Naive thymus-derived CD8-positive, alpha-beta T cell (primary cell): Measurements from ENCODE around the gene JARID2. TPM values are rescaled to one million over a fixed set of nuclear protein-coding genes. Genes with fewer than 3 reads are reported as not detected.

Experiments used
- ATAC-seq, 2 donors: fragments of 150-1000 bp; cut with Tn5 transposase in 1 of 2; sonication (Bioruptor Pico), chemical (Tn5 transposase) in 1 of 2; 1 replicate in 1 of 2; 2 replicates in 1 of 2; pipeline ENCODE4 v1.10.0; 2021; ENCODE audit warnings: mild to moderate bottlenecking in 2 of 2, moderate library complexity in 2 of 2
- POLR2A ChIA-PET: fragments of 350-600 bp; sonication (Branson Sonifier 250); formaldehyde crosslinking; loops from one replicate; lab custom pipeline; 2021; ENCODE audit warnings: antibody characterized with exemption; lab: Charles Lee
- DNase-seq, 10 donors: peaks; one replicate each; pipeline versions ENCODE4 v3.0.0 to v3.0.0-alpha.2; 2020 to 2022
- H3K27ac Mint-ChIP-seq, 10 donors: one replicate each; pipeline ENCODE4 v1.8.0; 2020 to 2022; ENCODE audit warnings: mild to moderate bottlenecking in 10 of 10, mixed read lengths in 10 of 10, moderate library complexity in 4 of 10, inconsistent platforms in 1 of 10
- H3K27me3 Mint-ChIP-seq, 5 donors: one replicate each; pipeline ENCODE4 v1.8.0; 2021 to 2022; ENCODE audit warnings: mixed read lengths in 5 of 5
- H3K36me3 Mint-ChIP-seq, 3 donors: one replicate each; pipeline ENCODE4 v1.8.0; 2020 to 2022; ENCODE audit warnings: mixed read lengths in 3 of 3, mild to moderate bottlenecking in 2 of 3, inconsistent platforms in 1 of 3
- H3K4me1 Mint-ChIP-seq, 4 donors: one replicate each; pipeline ENCODE4 v1.8.0; 2021 to 2022; ENCODE audit warnings: mixed read lengths in 4 of 4
- H3K4me3 Mint-ChIP-seq, 10 donors: one replicate each; pipeline ENCODE4 v1.8.0; 2020 to 2022; ENCODE audit warnings: mild to moderate bottlenecking in 10 of 10, mixed read lengths in 10 of 10, moderate library complexity in 6 of 10, inconsistent platforms in 1 of 10
- H3K9me3 Mint-ChIP-seq, 9 donors: one replicate each; pipeline ENCODE4 v1.8.0; 2020 to 2022; ENCODE audit warnings: mixed read lengths in 9 of 9, mild to moderate bottlenecking in 3 of 9, inconsistent platforms in 1 of 9, moderate library complexity in 1 of 9
- polyA plus RNA-seq, 3 donors: library from polyadenylated mRNA; unstranded; fragments of 300-500 nt; fragmentation: Illumina TruSeq; gene quantifications; one replicate each; pipeline ENCODE4 v1.2.3, GENCODE V29; 2021
- total RNA-seq, 8 experiments: library from RNA in 2 of 8; stranded (reverse) in 2 of 8; gene quantifications; one replicate each; pipeline ENCODE4 v1.2.3 and lab custom pipeline; 2021 to 2026

Gene JARID2
- total and polyA plus RNA-seq, 5 experiments from 2014 or later, result 7.6 to 23.5 (median 11.8) TPM

DNA sequence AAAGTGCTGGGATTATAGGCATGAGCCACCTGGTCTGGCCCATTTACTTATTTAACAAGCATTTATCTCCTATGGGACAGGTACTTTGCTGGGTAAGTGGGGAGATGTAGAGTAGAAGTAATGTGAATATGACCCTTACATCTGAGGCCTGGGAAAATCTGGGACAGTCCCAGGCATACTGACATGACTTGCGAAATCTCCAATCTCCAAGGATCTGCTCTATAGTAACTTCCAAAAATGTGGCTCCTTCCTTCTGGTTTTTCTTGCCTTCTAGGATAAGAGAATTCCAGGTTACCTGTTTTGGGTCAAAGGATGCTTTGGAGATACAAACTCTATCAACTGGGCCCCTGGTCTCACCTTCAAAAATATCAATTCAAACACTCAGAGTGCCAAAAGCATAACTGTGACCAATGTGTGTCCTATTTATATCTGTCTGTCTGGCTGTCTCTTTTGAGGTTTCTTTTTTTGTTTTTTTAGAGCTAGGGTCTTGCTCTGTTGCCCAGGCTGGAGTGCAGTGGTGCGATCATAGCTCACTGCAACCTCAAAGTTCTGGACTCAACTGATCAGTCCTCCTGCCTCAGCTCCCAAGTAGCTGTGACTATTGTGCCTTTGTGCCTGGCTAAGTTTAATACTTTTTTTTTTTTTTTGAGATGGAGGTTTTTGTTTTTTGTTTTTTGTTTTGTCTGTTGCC lies 11.7 kb upstream of the JARID2 start:
- Mint-ChIP-seq H3K36me3 (no peaks in the 10 kb centered on the region), H3K27ac (no peak overlapping the region), H3K27me3 (no peaks in the 10 kb centered on the region), H3K9me3 (no peaks in the 10 kb centered on the region), H3K4me1 (peaks cover 0 to 7% (median 0%) of the 10 kb centered on the region in 4 donors), H3K4me3 (no peak overlapping the region)
- POLR2A ChIA-PET, result interaction anchor here (0.7 to 1.2 kb wide), 2 partner anchors 11 to 68 kb away, joined by 4 to 7 read pairs; no protein-coding TSS in a partner anchor
- ATAC-seq, result no peak
- DNase-seq, result no peak

DNA sequence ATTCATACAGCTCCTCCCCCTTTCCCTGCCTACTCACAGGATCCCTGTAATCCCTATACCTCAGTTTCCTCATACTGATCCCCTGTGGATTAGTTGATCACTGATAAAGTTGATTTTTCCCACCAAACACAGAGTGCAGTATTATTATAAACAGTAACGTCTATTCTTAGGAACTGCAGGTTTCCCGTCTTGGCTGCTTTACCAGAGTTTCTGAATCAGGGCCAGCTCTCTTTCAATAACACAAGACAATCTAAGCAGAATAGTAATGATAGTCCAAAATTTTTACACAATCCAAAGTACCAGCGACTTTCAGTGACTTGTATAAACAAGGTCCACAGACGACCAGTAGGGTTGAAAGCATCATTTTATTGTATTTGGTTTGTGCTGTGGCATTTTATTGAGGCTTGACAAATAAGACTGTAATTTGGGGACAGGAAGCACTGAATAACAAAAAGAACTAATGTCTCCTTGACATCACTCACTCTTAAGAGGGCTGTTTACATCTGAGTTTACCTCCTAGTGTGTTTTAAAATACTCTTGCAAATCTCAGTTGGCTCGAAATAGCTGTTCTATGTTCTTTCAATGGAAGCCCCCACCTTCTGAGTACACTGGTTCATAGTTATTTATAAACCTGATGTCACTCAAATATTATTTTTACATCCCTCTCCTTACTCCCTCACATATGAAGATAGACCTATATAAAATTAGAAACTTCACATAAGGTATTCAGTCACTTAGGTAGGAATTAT lies 6.1 kb upstream of the JARID2 start:
- Mint-ChIP-seq H3K27ac (no peak overlapping the region), H3K4me3 (no peak overlapping the region), H3K9me3 (no peaks in the 10 kb centered on the region), H3K27me3 (no peaks in the 10 kb centered on the region), H3K36me3 (no peaks in the 10 kb centered on the region), H3K4me1 (peaks cover 0 to 5% (median 2%) of the 10 kb centered on the region in 4 donors)
- POLR2A ChIA-PET, result no interaction called here
- ATAC-seq, result no peak
- no peak for DNase-seq

DNA sequence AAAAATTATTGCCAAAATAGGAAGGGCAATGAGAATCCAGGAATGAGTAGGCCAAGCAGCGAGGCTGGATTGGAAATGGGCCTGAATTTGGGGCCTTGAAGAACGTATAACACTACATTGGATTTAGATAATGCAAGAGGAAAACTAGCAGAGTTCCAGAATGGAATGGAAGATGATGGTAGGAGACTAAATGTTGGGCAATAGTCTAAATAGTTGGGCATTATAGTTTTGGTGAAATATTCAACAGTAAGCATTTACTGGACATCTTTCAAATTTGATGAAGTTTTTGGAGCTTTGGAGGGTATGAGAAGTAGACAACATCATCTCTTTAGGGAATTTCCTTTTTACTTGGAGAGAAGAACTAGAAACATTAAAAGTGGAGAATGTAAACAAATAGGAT lies 3.4 kb upstream of the JARID2 start:
- H3K36me3 Mint-ChIP-seq, result no peaks in the 10 kb centered on the region
- DNase-seq (no peak), ATAC-seq (no peak)
- H3K9me3 Mint-ChIP-seq, result no peaks in the 10 kb centered on the region
- peaks cover 6 to 11% (median 9%) of the 10 kb centered on the region in 4 donors for H3K4me1 Mint-ChIP-seq
- peak overlapping the region in 2 of 10 donors; percentile 3 to 11 for H3K4me3 Mint-ChIP-seq
- POLR2A ChIA-PET, result no interaction called here
- no peaks in the 10 kb centered on the region for H3K27me3 Mint-ChIP-seq
- H3K27ac Mint-ChIP-seq, result peak overlapping the region in 3 of 10 donors; percentile 31 to 46 (median 45)

DNA sequence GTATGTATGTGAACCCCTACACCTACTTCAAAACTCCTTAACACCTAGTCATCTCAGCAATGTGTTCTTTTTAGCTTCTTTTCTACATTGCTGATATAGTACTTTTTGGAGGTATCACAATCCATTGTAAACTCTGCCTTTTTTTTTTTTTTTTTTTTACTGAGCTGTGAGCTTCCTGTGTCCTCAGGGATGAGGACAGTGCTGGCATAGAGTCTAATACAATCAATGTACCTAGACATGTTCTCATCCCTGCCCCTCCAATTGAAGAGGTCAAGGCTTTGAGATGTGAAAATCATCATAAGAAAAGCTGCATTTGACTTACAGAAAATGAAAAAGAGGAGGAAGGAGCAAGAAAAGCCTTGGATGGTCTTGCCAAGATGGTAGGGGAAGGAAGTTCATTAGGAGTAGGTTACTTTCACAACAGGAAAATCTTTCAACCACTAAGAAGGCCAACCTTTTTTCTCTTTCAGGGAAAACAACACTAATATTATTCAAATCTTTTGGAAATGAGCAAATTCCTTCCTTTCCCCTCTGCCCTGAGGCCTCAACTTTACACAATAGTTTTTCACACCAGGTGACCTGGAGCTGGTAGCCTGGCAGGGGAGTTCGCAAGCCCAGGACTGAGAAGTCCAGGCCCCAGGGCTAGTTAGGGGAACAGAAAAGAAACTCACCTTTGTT lies 2.8 kb upstream of the JARID2 start:
- H3K27ac Mint-ChIP-seq, result peak overlapping the region in 3 of 10 donors; percentile 35 to 51 (median 36)
- H3K4me3 Mint-ChIP-seq, result peak overlapping the region in 6 of 10 donors; percentile 6 to 48 (median 24)
- ATAC-seq (no peak), DNase-seq (no peak)
- H3K9me3 Mint-ChIP-seq, result no peaks in the 10 kb centered on the region
- POLR2A ChIA-PET, result no interaction called here
- H3K4me1 Mint-ChIP-seq, result peaks cover 6 to 13% (median 10%) of the 10 kb centered on the region in 4 donors
- H3K27me3 Mint-ChIP-seq, result no peaks in the 10 kb centered on the region
- no peaks in the 10 kb centered on the region for H3K36me3 Mint-ChIP-seq

DNA sequence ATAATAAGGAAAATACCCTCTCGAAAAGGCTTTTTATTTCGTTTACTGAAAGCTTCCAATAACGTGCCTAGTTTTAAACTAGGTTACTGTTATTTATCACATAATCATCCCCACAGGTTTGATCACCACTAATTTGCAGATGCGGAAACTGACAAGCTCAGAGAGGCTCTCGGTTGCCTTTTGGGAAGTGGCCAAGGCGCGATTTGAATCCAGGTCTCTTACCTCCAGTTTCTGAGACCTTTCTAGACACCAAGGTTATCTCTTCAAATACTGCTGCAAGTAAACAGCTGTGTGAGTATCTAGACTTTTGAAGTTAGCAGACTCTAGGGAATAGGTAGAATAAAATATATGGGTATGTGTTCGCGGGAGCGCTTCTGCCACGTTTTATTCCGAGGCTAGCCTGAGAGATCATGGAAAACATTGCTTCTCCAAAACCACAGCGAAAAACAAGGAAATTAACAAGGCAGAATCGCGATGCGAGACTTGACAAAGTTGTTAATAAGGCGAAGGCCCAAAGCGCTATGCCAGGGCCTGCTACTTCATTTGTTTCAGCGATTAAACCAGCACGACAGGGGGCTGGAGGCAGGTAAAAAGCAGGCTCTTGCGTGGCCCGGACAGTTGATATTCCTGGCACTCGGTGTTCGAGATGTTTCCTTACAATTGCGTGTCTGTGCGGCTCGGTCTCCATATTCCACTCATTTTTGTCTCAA lies 1.8 kb upstream of the JARID2 start:
- Mint-ChIP-seq H3K4me1 (peaks cover 6 to 18% (median 12%) of the 10 kb centered on the region in 4 donors), H3K4me3 (peak overlapping the region; percentile 66 to 99 (median 84)), H3K36me3 (no peaks in the 10 kb centered on the region), H3K27ac (peak overlapping the region in 9 of 10 donors; percentile 6 to 91 (median 88)), H3K9me3 (no peaks in the 10 kb centered on the region), H3K27me3 (peaks cover 0 to 2% (median 0%) of the 10 kb centered on the region in 5 donors)
- POLR2A ChIA-PET, result no interaction called here
- ATAC-seq (no peak), DNase-seq (no peak)

DNA sequence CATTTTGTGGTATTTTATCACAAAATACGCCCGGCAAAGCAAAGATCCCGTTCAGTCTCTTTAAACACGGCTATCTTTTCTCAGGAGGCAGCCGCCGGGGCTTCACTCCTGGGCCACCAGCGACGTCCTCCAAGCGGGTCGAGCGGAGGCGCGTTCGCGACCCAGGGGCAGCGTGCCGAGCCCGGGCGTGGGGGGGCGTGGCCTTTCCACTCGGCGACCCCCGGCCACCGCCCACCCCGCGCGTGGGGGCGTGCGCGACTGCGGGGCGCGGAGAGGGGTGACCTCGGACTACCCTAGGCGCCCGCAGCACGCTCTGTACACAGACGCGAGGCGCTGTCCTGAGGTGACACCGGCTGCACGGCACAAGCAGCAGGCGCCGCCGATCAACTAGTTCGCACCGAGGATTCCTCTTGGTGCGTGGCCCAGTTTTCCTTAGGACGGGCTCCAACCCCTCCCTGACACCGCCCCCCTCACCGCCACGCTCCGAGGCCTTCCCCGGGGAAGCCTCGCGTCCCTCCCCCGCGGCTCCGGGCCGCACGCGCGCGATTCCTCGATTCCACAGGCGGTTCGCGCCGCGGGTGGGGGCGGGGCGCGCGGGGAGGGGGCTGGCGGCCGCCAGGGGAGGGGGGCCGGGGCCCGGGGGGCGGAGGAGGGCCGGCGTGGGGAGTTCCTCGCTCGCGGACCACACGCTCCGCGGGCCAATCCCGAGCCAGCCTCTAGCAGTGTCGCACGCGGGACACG lies 1.1 kb upstream of the JARID2 start:
- peak overlapping the region; percentile 91 to 100 (median 99) for H3K4me3 Mint-ChIP-seq
- H3K9me3 Mint-ChIP-seq, result no peaks in the 10 kb centered on the region
- DNase-seq, result peak in 9 of 10 donors; percentile 54 to 81 (median 66)
- H3K36me3 Mint-ChIP-seq, result no peaks in the 10 kb centered on the region
- peaks cover 13 to 26% (median 18%) of the 10 kb centered on the region in 4 donors for H3K4me1 Mint-ChIP-seq
- peak; percentile 14 to 31 for ATAC-seq
- peak overlapping the region in 9 of 10 donors; percentile 89 to 99 (median 98) for H3K27ac Mint-ChIP-seq
- H3K27me3 Mint-ChIP-seq, result peaks cover 0 to 2% (median 0%) of the 10 kb centered on the region in 5 donors
- POLR2A ChIA-PET, result interaction anchor here (0.6 to 1.2 kb wide), 3 partner anchors 11 to 1533 kb away, joined by 3 to 7 read pairs (median 6); partner anchors contain the start of gene RANBP9

DNA sequence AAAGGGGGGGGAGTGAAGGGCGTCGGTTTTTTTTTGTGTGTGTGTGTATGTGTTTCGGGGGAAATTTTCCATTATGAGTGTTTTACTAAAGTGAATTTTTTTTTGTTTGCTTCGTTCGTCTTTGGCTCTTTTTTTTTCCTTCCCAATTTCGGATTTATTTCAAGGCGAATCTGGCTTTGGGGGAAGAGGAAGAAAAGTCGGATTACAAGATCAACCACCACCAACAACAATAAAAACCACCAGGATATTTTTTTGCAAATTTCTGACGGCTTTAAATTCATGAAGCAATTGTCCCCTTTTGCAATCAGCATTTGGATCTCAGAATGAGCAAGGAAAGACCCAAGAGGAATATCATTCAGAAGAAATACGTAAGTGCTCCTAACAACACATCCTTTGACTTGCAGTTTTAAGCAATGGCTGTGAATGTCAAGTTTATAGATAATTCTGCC lies 372 bp downstream of the JARID2 start:
- H3K4me1 Mint-ChIP-seq, result peaks cover 21 to 40% (median 30%) of the 10 kb centered on the region in 4 donors
- DNase-seq, result no peak
- H3K4me3 Mint-ChIP-seq, result peak overlapping the region; percentile 91 to 100 (median 99)
- no peaks in the 10 kb centered on the region for H3K36me3 Mint-ChIP-seq
- POLR2A ChIA-PET, result interaction anchor here (0.9 kb wide), 1 partner anchor 1036 kb away, joined by 3 read pairs; no protein-coding TSS in a partner anchor
- no peaks in the 10 kb centered on the region for H3K9me3 Mint-ChIP-seq
- ATAC-seq, result no peak
- H3K27ac Mint-ChIP-seq, result peak overlapping the region; percentile 86 to 99 (median 98)
- H3K27me3 Mint-ChIP-seq, result peaks cover 0 to 2% (median 0%) of the 10 kb centered on the region in 5 donors

DNA sequence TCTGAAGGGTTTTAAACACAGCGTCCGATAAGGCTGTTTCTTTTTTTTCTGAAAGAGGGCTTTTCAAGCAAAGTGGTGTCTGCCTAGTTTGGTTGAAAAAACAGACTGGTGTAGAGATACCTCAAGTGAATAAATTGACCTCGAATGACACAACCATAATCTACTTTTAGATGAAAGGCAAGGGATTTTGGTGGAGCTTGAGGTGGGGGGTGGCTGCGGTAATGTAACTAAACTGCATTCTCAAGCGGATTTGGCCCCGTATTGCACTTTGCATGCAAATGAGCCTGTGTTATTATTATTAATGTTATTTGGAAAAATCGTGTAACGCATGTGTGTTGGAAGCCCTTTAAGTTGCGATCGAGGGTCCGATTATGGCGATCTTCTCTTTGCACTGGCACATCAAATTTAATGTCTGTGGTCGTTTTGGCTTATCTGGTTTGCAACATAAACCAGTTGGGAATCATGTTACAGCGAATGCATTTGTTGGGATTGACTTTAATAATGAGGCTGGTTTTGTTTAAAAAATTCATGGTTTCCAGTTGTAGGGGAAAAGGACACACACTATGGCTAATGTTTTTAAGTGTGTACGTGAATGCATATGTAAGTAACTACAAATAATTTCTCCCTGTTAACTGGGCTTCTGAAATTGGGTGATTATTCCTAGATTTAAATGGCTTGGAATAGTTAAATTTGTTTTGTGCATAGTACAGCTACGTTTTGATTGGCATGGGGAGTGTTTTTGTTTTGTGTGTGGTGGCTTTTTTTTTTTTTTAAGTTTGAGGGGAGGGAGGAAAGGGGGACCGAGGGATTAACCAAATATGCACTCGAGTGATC lies 1.0 kb downstream of the JARID2 start:
- POLR2A ChIA-PET, result interaction anchor here (0.6 to 1.2 kb wide), 7 partner anchors 16 to 1501 kb away, joined by 3 to 6 read pairs (median 3); no protein-coding TSS in a partner anchor
- peak overlapping the region; percentile 86 to 99 (median 98) for H3K27ac Mint-ChIP-seq
- no peaks in the 10 kb centered on the region for H3K9me3 Mint-ChIP-seq
- H3K4me3 Mint-ChIP-seq, result peak overlapping the region; percentile 91 to 100 (median 99)
- H3K27me3 Mint-ChIP-seq, result peaks cover 0 to 2% (median 0%) of the 10 kb centered on the region in 5 donors
- no peaks in the 10 kb centered on the region for H3K36me3 Mint-ChIP-seq
- DNase-seq (peak in 9 of 10 donors; percentile 11 to 70 (median 44)), ATAC-seq (no peak)
- peaks cover 24 to 47% (median 37%) of the 10 kb centered on the region in 4 donors for H3K4me1 Mint-ChIP-seq

DNA sequence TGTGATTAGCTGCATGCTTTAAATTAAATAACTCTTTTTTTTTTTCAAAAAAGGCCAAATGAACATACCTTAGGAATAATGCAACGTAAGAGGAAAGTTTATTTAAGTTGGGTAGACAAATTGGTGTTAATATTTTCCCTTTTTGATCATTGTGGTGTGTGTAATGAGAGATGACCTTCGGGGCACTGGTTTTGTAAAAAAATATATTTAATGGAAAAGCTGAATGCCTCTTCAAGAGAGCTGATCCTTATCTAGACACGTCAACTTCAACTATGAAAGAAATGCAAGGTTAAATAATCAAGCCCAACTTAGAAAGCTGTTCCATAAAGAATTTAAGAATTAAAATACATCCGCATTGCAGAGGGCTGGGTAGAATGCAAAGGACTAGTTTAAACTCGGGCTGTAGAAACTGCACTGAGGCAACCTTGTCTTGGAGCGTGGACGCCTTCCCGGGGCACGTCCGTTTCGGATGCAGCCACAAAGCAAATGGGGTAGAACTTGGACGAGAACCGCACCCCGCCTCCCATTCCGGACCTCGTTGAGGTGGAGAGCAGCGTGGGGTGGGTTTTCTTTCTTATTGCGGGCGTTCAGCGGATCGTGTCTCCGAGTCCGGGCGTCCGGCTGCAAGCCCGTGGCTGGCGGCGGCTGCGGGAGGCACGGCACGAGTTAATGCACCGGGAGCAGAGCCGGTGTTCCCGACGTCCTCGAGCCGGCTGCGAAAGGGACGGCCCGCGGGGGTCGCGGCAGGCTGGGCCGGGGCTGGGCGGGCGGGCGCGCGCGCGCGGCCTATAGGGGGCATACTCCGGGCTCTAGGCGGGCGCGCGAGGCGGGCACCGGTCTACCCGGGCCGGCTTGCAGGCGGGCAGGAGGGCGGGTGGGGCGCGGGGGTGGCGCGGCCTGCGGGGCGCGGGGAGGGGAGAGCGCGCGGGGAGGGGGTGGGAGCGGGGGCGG lies 1.9 kb downstream of the JARID2 start:
- peaks cover 0 to 2% (median 0%) of the 10 kb centered on the region in 5 donors for H3K27me3 Mint-ChIP-seq
- H3K9me3 Mint-ChIP-seq, result no peaks in the 10 kb centered on the region
- peak overlapping the region; percentile 91 to 100 (median 99) for H3K4me3 Mint-ChIP-seq

More for the DNA sequence above, 1.9 kb downstream of the JARID2 start:
- POLR2A ChIA-PET, result interaction anchor here (0.6 to 1.5 kb wide), 9 partner anchors 20 to 1500 kb away, joined by 3 to 7 read pairs (median 3); no protein-coding TSS in a partner anchor
- H3K36me3 Mint-ChIP-seq, result no peaks in the 10 kb centered on the region
- peak overlapping the region; percentile 86 to 99 (median 97) for H3K27ac Mint-ChIP-seq
- peaks cover 29 to 55% (median 45%) of the 10 kb centered on the region in 4 donors for H3K4me1 Mint-ChIP-seq
- DNase-seq (peak; percentile 20 to 78 (median 62)), ATAC-seq (peak; percentile 7 to 17)
